Lung (tissue), 12 donors: ENCODE results near the gene EXOC4. TPM values are rescaled to one million over a fixed set of nuclear protein-coding genes. Genes with fewer than 3 reads are reported as not detected.

ENCODE experiments used
- ATAC-seq: fragments of 200-7000 bp; cut with Tn5 transposase; one replicate; pipeline ENCODE4 v1.9.1; 2020; ENCODE audit warnings: moderate number of reproducible peaks; ENCODE audit not compliant: insufficient read depth, low FRiP score
- DNase-seq, 3 donors: peaks; one replicate each; pipeline ENCODE4 v3.0.0-alpha.2; 2013 to 2017
- H3K27ac ChIP-seq, 2 donors: one replicate each; pipeline ENCODE4 v1.5.1; 2013; ENCODE audit warnings: mild to moderate bottlenecking in 2 of 2, moderate library complexity in 2 of 2, control low read depth in 1 of 2, inconsistent platforms in 1 of 2, low read depth in 1 of 2, low read length in 1 of 2
- H3K27me3 ChIP-seq, 3 donors: one replicate each; pipeline ENCODE4 v1.5.1; 2013; ENCODE audit warnings: low read length in 2 of 3; ENCODE audit not compliant: control insufficient read depth in 3 of 3, insufficient read depth in 3 of 3
- H3K36me3 ChIP-seq, 4 donors: one replicate each; pipeline ENCODE4 v1.5.1; 2013; ENCODE audit warnings: low read length in 4 of 4, mild to moderate bottlenecking in 1 of 4, moderate library complexity in 1 of 4; ENCODE audit not compliant: control insufficient read depth in 4 of 4, insufficient read depth in 4 of 4
- H3K4me1 ChIP-seq, 5 donors: one replicate each; pipeline ENCODE4 v1.5.1; 2013; ENCODE audit warnings: low read length in 5 of 5, mild to moderate bottlenecking in 2 of 5, moderate library complexity in 1 of 5; ENCODE audit not compliant: control insufficient read depth in 5 of 5, insufficient read depth in 5 of 5
- H3K4me3 ChIP-seq: one replicate; pipeline ENCODE4 v1.5.1; 2013; ENCODE audit warnings: mild to moderate bottlenecking, control low read depth, moderate library complexity
- H3K9ac ChIP-seq, 2 donors: one replicate each; pipeline ENCODE4 v1.5.1; 2013; ENCODE audit warnings: low read length in 2 of 2, control low read depth in 1 of 2; ENCODE audit not compliant: insufficient read depth in 1 of 2
- H3K9me3 ChIP-seq, 4 donors: one replicate each; pipeline ENCODE4 v1.5.1; 2013; ENCODE audit warnings: low read length in 3 of 4, mild to moderate bottlenecking in 1 of 4, moderate library complexity in 1 of 4; ENCODE audit not compliant: control insufficient read depth in 4 of 4, insufficient read depth in 3 of 4
- WGBS, 2 donors: extraction: QIAGEN DNeasy Blood & Tissue Kit; methylation state at CpG; one replicate each; pipeline ENCODE4 v1.1.7; 2013; 5-methylcytosine and 5-hydroxymethylcytosine counted together
- polyA plus RNA-seq, 2 donors: library from polyadenylated mRNA; stranded (reverse); fragments of 200-250 nt; gene quantifications; one replicate each; pipeline ENCODE4 v1.2.1, GENCODE V29; 2013
- total RNA-seq, 2 donors: library from RNA; depleted of rRNA in 1 of 2; stranded (reverse); fragments of >200 nt in 1 of 2; gene quantifications; one replicate each; pipeline ENCODE4 v1.2.1, GENCODE V29; 2014 to 2021
- TF ChIP-seq, protein P1 (sequence below): IDR thresholded peaks from 2 replicates; pipeline ENCODE4 v1.5.1; 2012; ENCODE audit warnings: mild to moderate bottlenecking; ENCODE audit errors: control extremely low read depth, extremely low read depth
- donor health status: control.
- donor health status: control.
- donor health status: Bipolar disorder and iron deficiency.
- donor health status: healthy.
- donor health status: DM: yes; HTN: yes; CAD: no.

The EXOC4 gene
- total and polyA plus RNA-seq, 4 donors: 10.3 to 232 (median 47.4) TPM

DNA sequence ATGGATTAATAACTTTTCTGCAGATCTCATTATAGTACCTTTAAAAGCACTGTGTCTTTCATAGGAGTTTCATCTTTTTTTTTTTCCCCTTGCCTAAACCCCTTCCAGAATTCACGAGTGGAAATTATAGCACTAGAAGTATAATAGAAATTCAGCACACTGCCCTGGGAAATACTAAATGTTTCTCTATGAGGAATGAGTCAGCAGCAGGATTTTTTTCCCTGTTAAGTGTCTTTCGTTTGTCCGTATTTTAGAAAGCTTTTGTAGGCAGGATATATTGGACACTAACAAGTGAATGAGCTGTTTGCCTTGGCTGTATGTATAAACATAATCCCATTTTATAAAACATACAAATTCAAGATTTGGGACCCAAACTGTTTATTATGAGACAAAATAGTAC, 105.8 kb downstream of the EXOC4 start:
- DNase-seq (peak in 1 of 3 donors; percentile 11), ATAC-seq (no peak)
- H3K4me3 ChIP-seq: no peak overlapping the region
- no peaks in the 10 kb centered on the region for H3K4me1 ChIP-seq
- H3K9ac ChIP-seq: no peak overlapping the region
- no peaks in the 10 kb centered on the region for H3K27me3 ChIP-seq
- peaks cover 0 to 4% (median 2%) of the 10 kb centered on the region in 4 donors for H3K36me3 ChIP-seq
- 66 to 86% methylated on average over 3 of the region's 3 CpGs for WGBS, 2 donors
- TF ChIP-seq, protein P1, sequence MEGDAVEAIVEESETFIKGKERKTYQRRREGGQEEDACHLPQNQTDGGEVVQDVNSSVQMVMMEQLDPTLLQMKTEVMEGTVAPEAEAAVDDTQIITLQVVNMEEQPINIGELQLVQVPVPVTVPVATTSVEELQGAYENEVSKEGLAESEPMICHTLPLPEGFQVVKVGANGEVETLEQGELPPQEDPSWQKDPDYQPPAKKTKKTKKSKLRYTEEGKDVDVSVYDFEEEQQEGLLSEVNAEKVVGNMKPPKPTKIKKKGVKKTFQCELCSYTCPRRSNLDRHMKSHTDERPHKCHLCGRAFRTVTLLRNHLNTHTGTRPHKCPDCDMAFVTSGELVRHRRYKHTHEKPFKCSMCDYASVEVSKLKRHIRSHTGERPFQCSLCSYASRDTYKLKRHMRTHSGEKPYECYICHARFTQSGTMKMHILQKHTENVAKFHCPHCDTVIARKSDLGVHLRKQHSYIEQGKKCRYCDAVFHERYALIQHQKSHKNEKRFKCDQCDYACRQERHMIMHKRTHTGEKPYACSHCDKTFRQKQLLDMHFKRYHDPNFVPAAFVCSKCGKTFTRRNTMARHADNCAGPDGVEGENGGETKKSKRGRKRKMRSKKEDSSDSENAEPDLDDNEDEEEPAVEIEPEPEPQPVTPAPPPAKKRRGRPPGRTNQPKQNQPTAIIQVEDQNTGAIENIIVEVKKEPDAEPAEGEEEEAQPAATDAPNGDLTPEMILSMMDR: no peak
- no peak overlapping the region for H3K27ac ChIP-seq
- H3K9me3 ChIP-seq: no peaks in the 10 kb centered on the region

DNA sequence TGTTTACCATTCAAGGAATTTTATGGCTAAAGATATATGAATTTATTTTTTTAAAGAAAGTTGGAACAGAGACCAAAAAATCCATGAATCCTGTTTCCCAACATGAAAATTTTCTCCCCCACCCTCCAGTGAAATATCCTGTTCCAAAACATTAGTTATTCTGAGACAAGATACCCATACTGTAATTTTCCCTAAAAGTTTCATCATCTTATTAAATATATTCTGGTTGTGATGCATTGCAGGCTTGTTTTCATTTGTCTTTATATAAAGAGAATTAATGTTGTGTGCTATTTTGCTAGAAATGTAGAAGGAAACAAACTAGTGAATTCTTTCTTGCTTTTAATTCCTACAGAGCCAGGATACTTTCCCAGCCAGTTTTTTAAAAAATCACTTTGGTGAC, 106.6 kb downstream of the EXOC4 start:
- H3K9ac ChIP-seq: no peak overlapping the region
- no peaks in the 10 kb centered on the region for H3K27me3 ChIP-seq
- no peak overlapping the region for H3K27ac ChIP-seq
- H3K9me3 ChIP-seq: no peaks in the 10 kb centered on the region
- ATAC-seq (no peak), DNase-seq (peak in 1 of 3 donors; percentile 13)
- no peak overlapping the region for H3K4me3 ChIP-seq
- H3K36me3 ChIP-seq: peaks cover 0 to 4% (median 2%) of the 10 kb centered on the region in 4 donors
- H3K4me1 ChIP-seq: no peaks in the 10 kb centered on the region
- TF ChIP-seq, protein P1: no peak

- WGBS, 2 donors: 98 to 100% methylated on average over 2 of the region's 2 CpGs
- Histone ChIP-seq H3K9ac (no peak overlapping the region), H3K27ac (no peak overlapping the region), H3K9me3 (no peaks in the 10 kb centered on the region), H3K4me3 (no peak overlapping the region), H3K27me3 (no peaks in the 10 kb centered on the region), H3K36me3 (peaks cover 0 to 4% (median 2%) of the 10 kb centered on the region in 4 donors), H3K4me1 (no peaks in the 10 kb centered on the region)
- DNase-seq: no peak
- ATAC-seq: no peak
- TF ChIP-seq, protein P1: no peak
Measured at GRCh38 chr7:133360201-133360600, 107.3 kb downstream of the EXOC4 start.

GRCh38 chr7:133361806-133362205, 108.9 kb downstream of the EXOC4 start:
- DNase-seq: no peak

More at GRCh38 chr7:133361806-133362205, 108.9 kb downstream of the EXOC4 start:
- ATAC-seq: no peak
- no peak overlapping the region for H3K9ac ChIP-seq
- H3K4me1 ChIP-seq: peaks cover 0 to 4% (median 0%) of the 10 kb centered on the region in 5 donors
- H3K36me3 ChIP-seq: peaks cover 0 to 2% (median under 1%) of the 10 kb centered on the region in 4 donors
- no peaks in the 10 kb centered on the region for H3K27me3 ChIP-seq
- H3K27ac ChIP-seq: no peak overlapping the region
- TF ChIP-seq, protein P1: no peak
- no peak overlapping the region for H3K4me3 ChIP-seq
- no peaks in the 10 kb centered on the region for H3K9me3 ChIP-seq
